GM12878 (cell line): ENCODE data around the gene GRIK4. TPM values are rescaled to one million over a fixed set of nuclear protein-coding genes. Genes with fewer than 3 reads are reported as not detected.

Experiments used
- ATAC-seq: fragments of 200-7000 bp; cut with Tn5 transposase; 3 replicates; pipeline ENCODE4 v1.9.1; 2020; ENCODE audit warnings: mild to moderate bottlenecking, moderate library complexity
- BruUV-seq: library from RNA; stranded (reverse); fragments of 400-500 nt; replicated peaks from 2 replicates; lab custom pipeline; 2021; lab: Mats Ljungman, UMichigan
- CTCF ChIA-PET: fragments of 300-600 bp; sonication (Branson Sonifier 250); formaldehyde crosslinking; extraction: SDS; loops from one replicate; lab custom pipeline; 2021; ENCODE audit warnings: inconsistent platforms; lab: Yijun Ruan, JAX
- POLR2A ChIA-PET: fragments of 350-600 bp; formaldehyde crosslinking; extraction: SDS; loops from one replicate; lab custom pipeline; 2021; ENCODE audit warnings: inconsistent platforms; lab: Charles Lee
- RAD21 ChIA-PET: fragments of 300-600 bp; sonication (Branson Sonifier 250); formaldehyde crosslinking; loops from one replicate; lab custom pipeline; 2023; ENCODE audit warnings: antibody characterized with exemption; ENCODE audit not compliant: unreplicated experiment; lab: Charles Lee
- SMC1A ChIA-PET: fragments of 300-600 bp; sonication (Branson Sonifier 250); formaldehyde crosslinking; loops from one replicate; lab custom pipeline; 2023; ENCODE audit not compliant: unreplicated experiment, uncharacterized antibody; lab: Charles Lee
- DNase-seq: peaks from one replicate; pipeline ENCODE4 v3.0.0-alpha.2; 2011; ENCODE audit warnings: low read depth, low spot score
- FAIRE-seq: peaks from 3 replicates; lab custom pipeline; 2011; peaks lifted over from hg19 to GRCh38; lab: Jason Lieb, UNC
- H2AFZ ChIP-seq: 2 replicates; pipeline ENCODE4 v1.6.0; 2011; ENCODE audit warnings: low read depth, low read length, control low read depth; ENCODE audit not compliant: control insufficient read depth
- H3K27ac ChIP-seq: 2 replicates; pipeline ENCODE4 v1.5.1; 2011; ENCODE audit warnings: control low read depth; ENCODE audit not compliant: control insufficient read depth, insufficient read depth
- H3K27me3 ChIP-seq, 2 experiments: replicated peaks in 1 of 2; 2 replicates each; pipeline versions ENCODE4 v1.6.0 to v1.6.1; 2011; ENCODE audit warnings: low read length in 1 of 2; ENCODE audit not compliant: control insufficient read depth in 2 of 2, insufficient read depth in 2 of 2
- H3K36me3 ChIP-seq, 2 experiments: 2 replicates each; pipeline ENCODE4 v1.5.1; 2011; ENCODE audit warnings: low read length in 1 of 2; ENCODE audit not compliant: control insufficient read depth in 2 of 2, insufficient read depth in 2 of 2
- H3K4me1 ChIP-seq: 2 replicates; pipeline ENCODE4 v1.6.1; 2011; ENCODE audit warnings: mild to moderate bottlenecking, low read length, moderate library complexity, mixed read lengths; ENCODE audit not compliant: control insufficient read depth, insufficient read depth
- H3K4me2 ChIP-seq: 2 replicates; pipeline ENCODE4 v1.6.0; 2011; ENCODE audit warnings: control low read depth; ENCODE audit not compliant: control insufficient read depth, insufficient read depth
- H3K4me3 ChIP-seq: fragments of 200-600 bp; sonication (generic); 2 replicates; pipeline ENCODE4 v1.5.1; 2016
- H3K79me2 ChIP-seq: 2 replicates; pipeline ENCODE4 v1.6.0; 2011; ENCODE audit warnings: low read length; ENCODE audit not compliant: control insufficient read depth, insufficient read depth
- H3K9ac ChIP-seq: 2 replicates; pipeline ENCODE4 v1.8.0; 2011; ENCODE audit warnings: low read length, control low read depth, mixed read lengths; ENCODE audit not compliant: control insufficient read depth, insufficient read depth
- H3K9me3 ChIP-seq: replicated peaks from 3 replicates; pipeline ENCODE4 v1.5.1; 2011; ENCODE audit warnings: mild to moderate bottlenecking, low read length; ENCODE audit not compliant: control insufficient read depth, insufficient read depth
- H4K20me1 ChIP-seq: 2 replicates; pipeline ENCODE4 v1.6.0; 2011; ENCODE audit not compliant: control insufficient read depth, insufficient read depth
- CTCF ChIP-seq, 3 experiments: IDR thresholded peaks in 2 of 3; conservative IDR thresholded peaks in 1 of 3; 2 replicates each; pipeline ENCODE4 v1.5.1; 2011; ENCODE audit warnings: low read depth in 3 of 3, low read length in 3 of 3, mild to moderate bottlenecking in 3 of 3, control low read depth in 2 of 3, moderate library complexity in 2 of 3, inconsistent platforms in 1 of 3, mixed read lengths in 1 of 3; ENCODE audit not compliant: control insufficient read depth in 2 of 3, insufficient read depth in 1 of 3; ENCODE audit errors: extremely low read depth in 1 of 3
- FOXK2 ChIP-seq: fragments of 450-650 bp; IDR thresholded peaks from 2 replicates; pipeline ENCODE4 v1.6.1; 2017; ENCODE audit warnings: mild to moderate bottlenecking, moderate library complexity
- NFIC ChIP-seq: IDR thresholded peaks from 2 replicates; pipeline ENCODE4 v1.6.1; 2012; ENCODE audit warnings: low read depth, mild to moderate bottlenecking, inconsistent platforms, low read length, moderate library complexity
- PML ChIP-seq: IDR thresholded peaks from 2 replicates; pipeline ENCODE4 v1.6.1; 2012; ENCODE audit warnings: low read length, inconsistent platforms
- RAD21 ChIP-seq: IDR thresholded peaks from 2 replicates; pipeline ENCODE4 v1.6.1; 2011; ENCODE audit warnings: mild to moderate bottlenecking, low read depth, low read length, moderate library complexity; ENCODE audit not compliant: insufficient read depth
- SMC3 ChIP-seq: IDR thresholded peaks from 2 replicates; pipeline ENCODE4 v1.6.1; 2011; ENCODE audit warnings: low read length, improper control_type of control experiment, borderline replicate concordance
- SP1 ChIP-seq: IDR thresholded peaks from one replicate; pipeline ENCODE4 v1.6.1; 2011; ENCODE audit warnings: low read depth, low read length
- SPI1 ChIP-seq: IDR thresholded peaks from 2 replicates; pipeline ENCODE4 v1.6.1; 2011; ENCODE audit warnings: low read depth, mild to moderate bottlenecking, low read length, moderate library complexity, borderline replicate concordance; ENCODE audit not compliant: insufficient read depth
- WGBS: methylation state at CpG from one replicate; pipeline ENCODE4 v1.1.6; 2016; ENCODE audit warnings: low lambda C conversion rate; ENCODE audit not compliant: insufficient replicate concordance, insufficient coverage; ENCODE audit errors: missing lambda C conversion rate; 5-methylcytosine and 5-hydroxymethylcytosine counted together
- in situ Hi-C: fragments of 300-500 bp; cut with MboI; formaldehyde crosslinking; loops from 9 replicates; pipeline ENCODE4 v1.14.3; 2018; ENCODE audit warnings: mixed read lengths
- intact Hi-C: fragments of 100-400 bp; cut with micrococcal nuclease; formaldehyde crosslinking; loops from one replicate; pipeline ENCODE4 v1.14.2; 2022; ENCODE audit not compliant: unreplicated experiment
- polyA plus RNA-seq, 11 experiments: library from polyadenylated mRNA; depleted of rRNA in 4 of 11; unstranded in 6 of 11; stranded (reverse) in 5 of 11; fragments of >200 nt; fragmentation: Nextera tagmentation in 4 of 11; fragmentation: Illumina TruSeq in 1 of 11; extraction: Ambion mirVana in 4 of 11; extraction: Trizol in 1 of 11; gene quantifications; 1 replicate in 1 of 11; 2 replicates in 10 of 11; pipeline versions ENCODE4 v1.2.1 to v1.2.3, GENCODE V29; 2011 to 2016; ENCODE audit warnings: inconsistent platforms in 2 of 11, missing spikeins in 2 of 11, low read depth in 1 of 11
- total RNA-seq, 4 experiments: library from RNA; depleted of rRNA in 3 of 4; stranded (reverse); fragments of >200 nt in 3 of 4; fragmentation: Illumina TruSeq in 1 of 4; extraction: Trizol in 1 of 4; gene quantifications; 2 replicates each; pipeline versions ENCODE4 v1.2.1 to v1.2.3, GENCODE V29; 2013 to 2021

Gene GRIK4
- total and polyA plus RNA-seq, 10 of the 15 experiments (the other 5 are each of a cell fraction or from before 2014, with no cell fraction given) = 0.33 to 3.6 (median 0.72) TPM

- no peak for TF ChIP-seq NFIC
These were observed 431.2 kb downstream of the GRIK4 start (continued) for GRCh38 chr11:120942701-120943100.

- TF ChIP-seq SP1 = no peak
- TF ChIP-seq FOXK2 = no peak
- TF ChIP-seq RAD21 = peak; percentile 20; the same call in 1 of the 2 replicates
- TF ChIP-seq SMC3 = no peak
- no peak for TF ChIP-seq SPI1
- TF ChIP-seq PML = no peak
- TF ChIP-seq CTCF (IDR thresholded peaks at IDR 0.05 in 2 of 3, conservative IDR thresholded peaks at IDR 0.05 in 1 of 3; ENCODE audit: control insufficient read depth in 2 of 3, extremely low read depth in 1 of 3, insufficient read depth in 1 of 3, low read depth in 3 of 3, low read length in 3 of 3) = peak in 2 of 3 experiments; percentile 7 to 18; a peak in 1 of 6 replicates
- TF ChIP-seq, all 136 proteins: peak for 2
- ATAC-seq (no peak), FAIRE-seq (no peak), DNase-seq (no peak)
- Histone ChIP-seq H4K20me1 (no peaks in the 10 kb centered on the region), H3K79me2 (no peaks in the 10 kb centered on the region), H3K4me2 (no peak overlapping the region), H3K4me1 (no peaks in the 10 kb centered on the region), H3K36me3 (no peaks in the 10 kb centered on the region; a peak in 1 of 4 replicates), H2AFZ (no peak overlapping the region), H3K27ac (no peak overlapping the region), H3K9ac (no peak overlapping the region), H3K27me3 (no peaks in the 10 kb centered on the region), H3K9me3 (peaks cover 3% of the 10 kb centered on the region), H3K4me3 (no peak overlapping the region)
- WGBS = 71% methylated on average over 5 of the region's 5 CpGs
- intact Hi-C loops = no loop called here
- BruUV-seq = no TSS peak
- ChIA-PET CTCF (interaction anchor here (0.7 to 1.1 kb wide), 2 partner anchors 13 to 250 kb away, joined by 3 read pairs; no protein-coding TSS in a partner anchor), RAD21 (interaction anchor here (0.5 kb wide), 1 partner anchor 123 kb away, joined by 3 read pairs; no protein-coding TSS in a partner anchor), SMC1A (interaction anchor here (0.7 to 1.0 kb wide), 3 partner anchors 58 to 250 kb away, joined by 3 to 4 read pairs (median 4); no protein-coding TSS in a partner anchor), POLR2A (no interaction called here)
- in situ Hi-C loops = no loop called here
These were observed 433.5 kb downstream of the GRIK4 start for GRCh38 chr11:120945042-120945441.
